Activated CD4-positive, alpha-beta T cell treated with anti-CD3 and anti-CD28 coated beads, Interleukin-2, Interleukin-4, amounts not matched to agents 100 ng/mL and 50 ng/mL, durations not matched to agents 16 hours and 8 hours (primary cell): ENCODE measurements around the gene FAM153A.
"Not testable (repeated sequence)": the region's sequence is repeated elsewhere in the genome, so short reads cannot be mapped to it uniquely, and the experiment has no call there.

Source experiments
- DNase-seq: peaks from one replicate; pipeline ENCODE4 v3.0.0-alpha.2; 2020; ENCODE audit warnings: low spot score

The FAM153A gene

GRCh38 chr5:177724858-177725257, 57.8 kb downstream of the FAM153A start:
- not testable (repeated sequence) for DNase-seq

- not testable (repeated sequence) for DNase-seq
Measured at GRCh38 chr5:177723831-177724485, 58.7 kb downstream of the FAM153A start.

DNA sequence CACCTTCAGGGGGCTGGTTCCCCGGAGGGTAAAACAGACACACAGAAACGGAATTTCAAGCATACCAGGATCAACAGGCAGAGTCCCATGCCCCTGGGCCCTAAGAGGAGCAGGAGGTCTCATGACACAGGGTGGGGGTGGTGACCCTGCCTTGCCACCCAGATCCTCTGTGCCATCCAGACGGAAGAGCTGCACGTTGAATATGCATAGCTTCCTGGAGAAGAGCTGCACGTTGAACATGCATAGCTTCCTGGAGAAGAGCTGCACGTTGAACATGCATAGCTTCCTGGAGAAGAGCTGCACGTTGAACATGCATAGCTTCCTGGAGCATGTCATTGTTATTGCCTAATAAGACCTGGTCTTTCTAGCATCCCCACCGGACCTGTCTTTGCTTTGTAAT, 59.9 kb downstream of the FAM153A start:
- DNase-seq = not testable (repeated sequence)

- not testable (repeated sequence) for DNase-seq
Measured at GRCh38 chr5:177719989-177720388, 62.7 kb downstream of the FAM153A start.

DNA sequence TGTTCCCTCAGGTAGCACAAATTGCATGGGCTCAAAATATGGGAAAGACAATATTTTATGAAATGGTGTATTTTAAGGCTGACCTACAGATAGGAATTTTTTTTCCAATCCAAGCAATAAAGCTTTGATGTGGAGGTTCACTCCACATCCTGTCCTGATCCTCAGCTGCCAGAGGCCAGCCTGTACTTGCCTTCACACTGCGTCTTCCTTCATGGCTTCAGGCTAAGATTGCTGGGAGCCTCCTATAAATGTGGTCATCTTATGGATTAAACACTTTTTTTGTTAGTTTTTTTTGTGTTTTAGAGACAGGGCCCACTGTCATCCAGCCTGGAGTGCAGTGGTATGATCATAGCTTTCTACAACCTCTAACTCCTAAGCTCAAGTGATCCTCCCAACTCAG, 67.3 kb downstream of the FAM153A start:
- not testable (repeated sequence) for DNase-seq

DNA sequence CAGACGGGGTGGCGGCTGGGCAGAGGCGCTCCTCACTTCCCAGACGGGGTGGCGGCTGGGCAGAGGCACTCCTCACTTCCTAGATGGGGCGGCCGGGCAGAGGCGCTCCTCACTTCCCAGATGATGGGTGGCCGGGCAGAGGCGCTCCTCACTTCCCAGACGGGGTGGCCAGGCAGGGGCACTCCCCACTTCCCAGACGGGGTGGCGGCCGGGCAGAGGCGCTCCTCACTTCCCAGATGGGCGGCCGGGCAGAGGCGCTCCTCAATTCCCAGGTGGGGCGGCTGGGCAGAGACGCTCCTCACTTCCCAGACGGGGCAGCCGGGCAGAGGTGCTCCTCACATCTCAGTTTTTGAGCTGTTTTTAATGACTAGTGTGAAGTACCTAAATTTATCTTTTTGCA, 86.6 kb downstream of the FAM153A start:
- DNase-seq = not testable (repeated sequence)

DNA sequence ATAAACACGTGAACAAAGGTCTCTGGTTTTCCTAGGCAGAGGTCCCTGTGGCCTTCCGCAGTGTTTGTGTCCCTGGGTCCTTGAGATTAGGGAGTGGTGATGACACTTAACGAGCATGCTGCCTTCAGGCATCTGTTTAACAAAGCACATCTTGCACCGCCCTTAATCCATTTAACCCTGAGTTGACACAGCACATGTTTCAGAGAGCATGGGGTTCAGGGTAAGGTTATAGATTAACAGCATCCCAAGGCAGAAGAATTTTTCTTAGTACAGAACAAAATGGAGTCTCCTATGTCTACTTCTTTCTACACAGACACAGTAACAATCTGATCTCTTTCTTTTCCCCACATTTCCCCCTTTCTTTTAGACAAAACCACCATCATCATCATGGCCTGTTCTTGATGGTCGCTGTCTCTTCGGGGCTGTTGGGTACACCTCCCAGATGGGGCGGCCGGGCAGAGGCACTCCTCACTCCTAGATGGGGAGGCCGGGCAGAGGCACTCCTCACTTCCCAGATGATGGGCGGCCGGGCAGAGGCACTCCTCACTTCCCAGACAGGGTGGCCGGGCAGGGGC, 87.3 kb downstream of the FAM153A start:
- DNase-seq = not testable (repeated sequence)

GRCh38 chr5:177694518-177694835, 88.2 kb downstream of the FAM153A start:
- DNase-seq = not testable (repeated sequence)

DNA sequence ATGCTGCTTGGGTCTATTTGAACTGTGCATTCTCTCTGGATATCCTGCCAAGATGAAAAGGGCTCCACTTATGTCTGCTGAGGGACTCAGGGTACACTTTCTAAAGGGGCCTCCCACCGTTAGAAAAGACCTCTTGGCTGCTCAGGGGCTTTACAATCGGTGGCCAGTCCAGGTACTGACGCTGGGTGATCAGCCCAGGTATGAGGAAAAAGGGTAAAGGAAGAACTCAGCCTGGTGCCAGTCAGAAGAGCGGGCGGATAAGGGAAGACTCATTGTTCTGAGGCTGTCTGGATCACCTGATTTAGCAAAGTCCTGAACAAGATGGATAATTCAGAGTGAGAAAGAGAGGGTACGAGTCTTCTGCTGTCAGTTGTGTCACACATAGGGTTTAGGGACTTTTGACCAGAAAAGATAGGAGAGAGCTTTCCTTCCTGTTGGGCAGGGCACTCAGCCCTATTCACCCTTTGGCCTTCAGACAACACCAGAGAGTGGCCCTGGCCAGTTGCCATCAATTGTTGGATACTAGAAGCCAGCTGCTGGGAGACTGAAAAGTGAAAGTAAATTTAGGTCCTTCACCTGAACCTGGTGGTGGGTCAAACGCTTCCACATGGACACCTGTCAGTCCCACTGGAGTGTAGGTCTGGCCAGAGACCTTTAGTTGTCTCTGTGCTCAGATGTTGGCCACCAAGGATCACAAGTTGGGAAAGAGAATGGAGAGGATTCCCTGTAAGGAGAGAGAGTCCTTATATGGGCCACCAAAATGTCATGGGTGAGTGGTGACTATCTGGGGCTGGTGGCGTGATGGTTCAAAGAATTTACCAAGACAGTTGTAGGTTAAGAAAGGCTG, 88.8 kb downstream of the FAM153A start:
- not testable (repeated sequence) for DNase-seq

GRCh38 chr5:177692969-177693368, 89.7 kb downstream of the FAM153A start:
- not testable (repeated sequence) for DNase-seq

- not testable (repeated sequence) for DNase-seq
Measured at GRCh38 chr5:177692507-177692906, 90.2 kb downstream of the FAM153A start.

DNA sequence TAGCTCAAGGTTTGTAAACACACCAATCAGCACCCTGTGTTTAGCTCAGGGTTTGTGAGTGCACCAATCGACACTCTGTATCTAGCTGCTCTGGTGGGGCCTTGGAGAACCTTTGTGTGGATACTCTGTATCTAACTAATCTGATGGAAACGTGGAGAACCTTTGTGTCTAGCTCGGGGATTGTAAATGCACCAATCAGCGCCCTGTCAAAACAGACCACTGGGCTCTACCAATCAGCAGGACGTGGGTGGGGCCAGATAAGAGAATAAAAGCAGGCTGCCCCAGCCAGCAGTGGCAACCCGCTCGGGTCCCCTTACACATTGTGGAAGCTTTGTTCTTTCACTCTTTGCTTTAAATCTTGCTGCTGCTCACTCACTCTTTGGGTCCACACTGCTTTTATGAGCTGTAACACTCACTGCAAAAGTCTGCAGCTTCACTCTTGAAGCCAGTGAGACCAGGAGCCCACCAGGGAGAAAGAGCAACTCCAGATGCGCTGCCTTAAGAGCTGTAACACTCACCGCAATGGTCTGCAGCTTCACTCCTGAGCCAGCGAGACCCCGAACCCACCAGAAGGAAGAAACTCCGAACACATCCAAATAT, 93.6 kb downstream of the FAM153A start:
- not testable (repeated sequence) for DNase-seq

DNA sequence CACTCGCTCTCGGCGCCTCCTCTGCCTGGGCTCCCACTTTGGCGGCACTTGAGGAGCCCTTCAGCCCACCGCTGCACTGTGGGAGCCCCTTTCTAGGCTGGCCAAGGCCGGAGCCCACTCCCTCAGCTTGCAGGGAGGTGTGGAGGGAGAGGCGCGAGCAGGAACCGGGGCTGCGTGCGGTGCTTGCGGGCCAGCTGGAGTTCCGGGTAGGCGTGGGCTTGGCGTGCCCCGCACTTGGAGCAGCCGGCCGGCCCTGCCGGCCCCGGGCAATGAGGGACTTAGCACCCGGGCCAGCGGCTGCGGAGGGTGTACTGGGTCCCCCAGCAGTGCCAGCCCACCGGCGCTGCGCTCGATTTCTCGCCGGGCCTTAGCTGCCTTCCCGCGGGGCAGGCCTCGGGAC, 94.6 kb downstream of the FAM153A start:
- not testable (repeated sequence) for DNase-seq

DNA sequence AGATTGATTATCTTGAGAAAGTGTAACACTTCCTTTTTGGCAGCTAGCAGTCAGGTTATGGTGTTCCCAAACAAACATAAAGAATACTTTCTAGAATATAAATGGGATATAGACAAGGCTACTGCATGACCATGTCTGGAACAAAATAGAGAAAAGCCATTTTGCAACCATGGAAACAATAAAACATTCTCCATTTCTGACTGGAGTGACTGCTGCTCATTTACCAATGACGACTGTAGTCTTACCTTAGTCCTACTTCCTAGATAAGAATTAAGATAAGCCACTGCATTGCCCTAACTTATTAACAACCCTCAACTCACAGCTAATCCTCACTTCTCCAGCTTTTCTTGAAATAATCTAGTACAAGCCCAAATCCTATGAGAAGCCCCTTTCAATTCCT, 100.8 kb downstream of the FAM153A start:
- not testable (repeated sequence) for DNase-seq
